ENCODE measurements around the gene GALNT3.

Gene GALNT3

GRCh38 chr2:165720511-165720910 lies 73.5 kb downstream of the GALNT3 start:
- DNase-seq = no peak

GRCh38 chr2:165718610-165719210 lies 75.3 kb downstream of the GALNT3 start:
- no peak for DNase-seq

GRCh38 chr2:165716091-165716490 lies 78.0 kb downstream of the GALNT3 start:
- DNase-seq = no peak

DNA sequence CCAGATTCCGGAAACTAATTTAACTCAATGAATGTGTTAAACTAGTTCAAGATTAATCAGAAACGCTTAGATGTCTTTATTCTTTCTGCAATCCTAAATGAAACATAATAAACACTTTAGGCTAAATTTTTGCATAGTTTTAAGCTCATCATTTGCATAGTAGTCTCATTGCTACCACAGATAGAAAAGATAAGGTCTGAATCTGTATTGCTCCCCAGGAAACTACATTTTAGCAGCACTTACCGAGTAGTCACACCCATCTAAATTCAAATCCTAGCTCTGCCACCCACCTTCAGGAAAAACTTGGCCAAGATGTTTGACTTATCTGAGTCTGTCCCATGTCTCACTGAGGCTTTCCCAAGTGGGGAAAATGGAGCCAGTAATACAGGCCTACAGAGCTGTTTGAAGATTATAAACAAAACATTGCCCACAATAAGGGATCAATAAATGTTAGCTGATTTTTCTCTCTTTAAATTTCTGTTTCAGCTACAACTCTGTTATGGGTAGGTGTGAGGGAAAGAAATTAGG lies 87.0 kb downstream of the GALNT3 start:
- no peak for DNase-seq

DNA sequence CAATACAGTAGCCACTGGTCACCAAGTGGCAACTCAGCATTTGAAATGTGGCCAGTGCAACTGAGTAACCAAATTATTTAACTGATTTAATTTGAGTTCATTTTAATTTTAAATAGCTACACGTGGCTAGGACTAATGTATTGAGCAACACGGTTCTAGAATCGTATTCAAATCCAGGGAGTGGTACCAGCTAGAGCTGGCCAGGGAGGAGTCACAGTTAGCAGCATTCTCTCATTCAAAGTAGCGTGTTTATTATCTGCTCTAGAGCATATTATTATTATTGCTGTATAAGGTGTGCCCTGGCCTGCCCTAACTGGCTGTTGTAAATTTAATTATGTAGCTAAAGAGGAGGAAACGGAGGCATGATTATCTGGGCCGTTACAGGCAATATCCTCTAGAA lies 92.9 kb downstream of the GALNT3 start:
- no peak for DNase-seq

- DNase-seq = no peak
Measured at GRCh38 chr2:165700531-165700930, 93.5 kb downstream of the GALNT3 start.

GRCh38 chr2:165699946-165700345 lies 94.1 kb downstream of the GALNT3 start:
- DNase-seq = no peak

- DNase-seq = no peak
Measured at GRCh38 chr2:165698444-165698884, 95.6 kb downstream of the GALNT3 start.

GRCh38 chr2:165697748-165698443 lies 96.2 kb downstream of the GALNT3 start:
- no peak for DNase-seq
